Panc1 (cell line): ENCODE measurements around the gene PRKAG3.

Source experiments
- CTCF ChIP-seq: fragments of 450-650 bp; IDR thresholded peaks from 2 replicates; pipeline ENCODE4 v1.5.1; 2017; ENCODE audit warnings: mild to moderate bottlenecking
- POLR2AphosphoS5 ChIP-seq: IDR thresholded peaks from 2 replicates; pipeline ENCODE4 v1.6.1; 2012; ENCODE audit warnings: mild to moderate bottlenecking, low read depth, low read length, moderate library complexity
- REST ChIP-seq, 2 experiments: IDR thresholded peaks; 2 replicates each; pipeline ENCODE4 v1.6.1; 2011 to 2012; ENCODE audit warnings: low read depth in 2 of 2, control low read depth in 1 of 2, low read length in 1 of 2, mild to moderate bottlenecking in 1 of 2, moderate library complexity in 1 of 2; ENCODE audit not compliant: insufficient read depth in 1 of 2
- SIN3A ChIP-seq: IDR thresholded peaks from 2 replicates; pipeline ENCODE4 v1.6.1; 2012; ENCODE audit warnings: low read depth, mild to moderate bottlenecking, low read length, moderate library complexity, borderline replicate concordance; ENCODE audit not compliant: insufficient read depth
- TCF7L2 ChIP-seq: IDR thresholded peaks from 2 replicates; pipeline ENCODE4 v1.6.1; 2011; ENCODE audit warnings: mild to moderate bottlenecking, low read depth, low read length, inconsistent platforms

DNA sequence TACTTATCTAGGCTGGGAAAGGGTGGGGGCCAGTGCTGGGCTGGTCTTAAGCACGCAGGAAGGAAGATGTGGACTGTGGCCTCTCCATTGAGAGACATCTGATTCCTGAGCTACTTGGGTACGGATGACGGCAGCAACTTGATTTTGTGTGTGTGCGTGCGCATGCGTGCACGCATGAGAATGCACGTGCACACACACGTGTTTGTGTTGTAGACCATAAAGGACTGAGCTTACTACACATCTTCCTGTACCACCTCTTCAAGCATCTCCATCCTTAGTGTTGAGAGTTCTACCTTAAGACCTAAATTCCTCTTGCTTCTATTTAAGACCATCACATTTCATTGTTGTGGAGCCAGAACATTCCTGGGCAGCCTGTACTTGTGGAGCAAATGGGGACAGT is 37.5 kb upstream of the PRKAG3 start:
- no peak for TF ChIP-seq CTCF
- no peak for TF ChIP-seq REST (IDR thresholded peaks at IDR 0.05; ENCODE audit: insufficient read depth in 1 of 2, low read depth in 2 of 2, low read length in 1 of 2)
- no peak for TF ChIP-seq POLR2AphosphoS5
- TF ChIP-seq SIN3A = no peak
- no peak for TF ChIP-seq TCF7L2
